Natural killer cell (primary cell): Measurements from ENCODE around the gene CBLB. TPM values are rescaled to one million over a fixed set of nuclear protein-coding genes. Genes with fewer than 3 reads are reported as not detected.

ENCODE experiments used
- ATAC-seq, 3 donors: fragments of 150-1000 bp in 2 of 3; fragments of 200-7000 bp in 1 of 3; cut with Tn5 transposase; 1 replicate in 1 of 3; 2 replicates in 2 of 3; pipeline ENCODE4 v1.10.0; 2021; ENCODE audit warnings: mild to moderate bottlenecking in 2 of 3, moderate library complexity in 2 of 3
- DNase-seq, 2 donors: peaks; one replicate each; pipeline versions ENCODE4 v3.0.0 to v3.0.0-alpha.2; 2013 to 2021; ENCODE audit warnings: mixed read lengths in 1 of 2
- H3K27ac ChIP-seq: one replicate; pipeline ENCODE4 v1.5.1; 2013; ENCODE audit warnings: mild to moderate bottlenecking, low read length
- H3K27me3 ChIP-seq: one replicate; pipeline ENCODE4 v1.6.1; 2013; ENCODE audit warnings: low read length; ENCODE audit not compliant: control insufficient read depth, insufficient read depth
- H3K36me3 ChIP-seq: one replicate; pipeline ENCODE4 v1.6.1; 2013; ENCODE audit warnings: low read length; ENCODE audit not compliant: control insufficient read depth, insufficient read depth
- H3K4me1 ChIP-seq: one replicate; pipeline ENCODE4 v1.6.1; 2013; ENCODE audit warnings: low read length; ENCODE audit not compliant: control insufficient read depth, insufficient read depth
- H3K4me3 ChIP-seq: one replicate; pipeline ENCODE4 v1.5.1; 2013; ENCODE audit warnings: low read length
- H3K9me3 ChIP-seq: one replicate; pipeline ENCODE4 v1.6.1; 2013; ENCODE audit warnings: low read length; ENCODE audit not compliant: control insufficient read depth, insufficient read depth
- H3K27ac Mint-ChIP-seq, 2 donors: one replicate each; pipeline ENCODE4 v1.8.0; 2022; ENCODE audit warnings: mild to moderate bottlenecking in 2 of 2, mixed read lengths in 2 of 2, moderate library complexity in 1 of 2
- H3K27me3 Mint-ChIP-seq, 2 donors: one replicate each; pipeline ENCODE4 v1.8.0; 2022; ENCODE audit warnings: low read depth in 2 of 2, mixed read lengths in 2 of 2
- H3K36me3 Mint-ChIP-seq: one replicate; pipeline ENCODE4 v1.8.0; 2022; ENCODE audit warnings: mixed read lengths
- H3K4me1 Mint-ChIP-seq, 2 donors: one replicate each; pipeline ENCODE4 v1.8.0; 2022; ENCODE audit warnings: mixed read lengths in 2 of 2
- H3K4me3 Mint-ChIP-seq: one replicate; pipeline ENCODE4 v1.8.0; 2022; ENCODE audit warnings: mild to moderate bottlenecking, moderate library complexity, mixed read lengths
- H3K9me3 Mint-ChIP-seq, 2 donors: one replicate each; pipeline ENCODE4 v1.8.0; 2022; ENCODE audit warnings: mixed read lengths in 2 of 2
- WGBS: methylation state at CpG from one replicate; pipeline ENCODE4 v1.1.7; 2013; ENCODE audit warnings: missing lambda C conversion rate; ENCODE audit not compliant: insufficient coverage; 5-methylcytosine and 5-hydroxymethylcytosine counted together
- intact Hi-C: fragments of 100-400 bp; cut with micrococcal nuclease; formaldehyde crosslinking; loops from one replicate; pipeline ENCODE4 v1.14.2; 2022
- total RNA-seq, 4 donors: library from RNA; stranded (reverse); fragments of 120-200 nt in 1 of 4; gene quantifications; one replicate each; pipeline versions ENCODE4 v1.2.3 to v1.2.4, GENCODE V29; 2013 to 2022
- TF ChIP-seq, protein P1 (sequence below): fragments of 200-600 bp; IDR thresholded peaks from one replicate; pipeline ENCODE4 v1.8.0; 2022; ENCODE audit warnings: antibody characterized with exemption

CBLB gene
- total RNA-seq, 3 donors from 2014 or later (not counting 1 experiment from before 2014, with no cell fraction given): 180 to 287 (median 230) TPM

DNA sequence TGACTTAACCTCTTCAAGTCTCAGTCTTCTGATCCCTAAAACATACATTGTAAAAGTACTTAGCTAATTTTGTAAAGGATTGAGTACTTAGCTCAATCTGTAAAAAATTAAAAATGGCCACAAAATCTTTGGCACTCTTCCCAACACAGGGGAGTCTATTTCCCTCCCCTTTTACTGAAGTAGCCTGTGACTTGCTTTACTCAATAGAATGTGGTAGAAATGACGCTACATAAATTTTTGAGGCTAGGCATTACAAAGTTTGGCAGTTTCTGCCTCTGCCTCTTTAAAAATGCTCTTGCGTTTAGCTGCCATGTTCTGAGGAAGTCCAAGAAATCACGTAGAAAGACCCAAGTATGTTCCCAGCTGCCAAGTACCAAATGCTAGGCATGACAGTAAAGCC, 80.2 kb downstream of the CBLB start:
- Mint-ChIP-seq H3K27ac (peak overlapping the region in 1 of 2 donors; percentile 82), H3K27me3 (no peaks in the 10 kb centered on the region), H3K4me3 (no peak overlapping the region), H3K36me3 (no peaks in the 10 kb centered on the region), H3K4me1 (peaks cover 69 to 73% of the 10 kb centered on the region in 2 donors), H3K9me3 (no peaks in the 10 kb centered on the region)
- Histone ChIP-seq H3K27ac (no peak overlapping the region), H3K9me3 (no peaks in the 10 kb centered on the region), H3K27me3 (no peaks in the 10 kb centered on the region), H3K4me3 (no peak overlapping the region), H3K4me1 (peaks cover 10% of the 10 kb centered on the region), H3K36me3 (no peaks in the 10 kb centered on the region)
- no peak for DNase-seq
- 97% methylated on average over 3 of the region's 3 CpGs for WGBS
- TF ChIP-seq, protein P1, sequence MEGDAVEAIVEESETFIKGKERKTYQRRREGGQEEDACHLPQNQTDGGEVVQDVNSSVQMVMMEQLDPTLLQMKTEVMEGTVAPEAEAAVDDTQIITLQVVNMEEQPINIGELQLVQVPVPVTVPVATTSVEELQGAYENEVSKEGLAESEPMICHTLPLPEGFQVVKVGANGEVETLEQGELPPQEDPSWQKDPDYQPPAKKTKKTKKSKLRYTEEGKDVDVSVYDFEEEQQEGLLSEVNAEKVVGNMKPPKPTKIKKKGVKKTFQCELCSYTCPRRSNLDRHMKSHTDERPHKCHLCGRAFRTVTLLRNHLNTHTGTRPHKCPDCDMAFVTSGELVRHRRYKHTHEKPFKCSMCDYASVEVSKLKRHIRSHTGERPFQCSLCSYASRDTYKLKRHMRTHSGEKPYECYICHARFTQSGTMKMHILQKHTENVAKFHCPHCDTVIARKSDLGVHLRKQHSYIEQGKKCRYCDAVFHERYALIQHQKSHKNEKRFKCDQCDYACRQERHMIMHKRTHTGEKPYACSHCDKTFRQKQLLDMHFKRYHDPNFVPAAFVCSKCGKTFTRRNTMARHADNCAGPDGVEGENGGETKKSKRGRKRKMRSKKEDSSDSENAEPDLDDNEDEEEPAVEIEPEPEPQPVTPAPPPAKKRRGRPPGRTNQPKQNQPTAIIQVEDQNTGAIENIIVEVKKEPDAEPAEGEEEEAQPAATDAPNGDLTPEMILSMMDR: no peak
- intact Hi-C loops: no loop called here
- no peak for ATAC-seq

DNA sequence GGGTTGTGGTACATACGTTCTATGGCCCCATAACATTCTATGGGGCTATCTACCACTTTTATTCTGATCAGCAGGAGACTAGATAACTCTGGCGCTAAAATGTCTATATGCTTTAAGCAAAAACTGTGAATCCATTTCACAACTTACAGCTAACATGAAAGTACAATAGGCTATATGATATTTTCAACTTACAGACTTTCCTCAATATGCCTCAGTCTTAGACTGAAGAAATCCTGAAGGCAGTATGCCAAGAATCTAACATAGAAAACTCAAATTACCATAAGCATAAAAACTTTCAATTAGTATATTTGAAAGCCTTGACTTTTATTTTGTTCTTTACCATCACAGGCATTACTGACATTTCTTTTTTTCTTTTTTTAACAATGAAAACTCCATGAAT, 81.4 kb downstream of the CBLB start:
- H3K27me3 ChIP-seq: no peaks in the 10 kb centered on the region
- ATAC-seq: no peak
- Mint-ChIP-seq H3K4me3 (no peak overlapping the region), H3K27me3 (no peaks in the 10 kb centered on the region), H3K4me1 (peaks cover 62 to 66% of the 10 kb centered on the region in 2 donors), H3K9me3 (no peaks in the 10 kb centered on the region), H3K36me3 (no peaks in the 10 kb centered on the region), H3K27ac (peak overlapping the region; percentile 76 to 82)
- no peak overlapping the region for H3K4me3 ChIP-seq
- no peaks in the 10 kb centered on the region for H3K9me3 ChIP-seq
- H3K4me1 ChIP-seq: peaks cover 14% of the 10 kb centered on the region
- 87% methylated on average over 2 of the region's 2 CpGs for WGBS
- TF ChIP-seq, protein P1: no peak
- H3K27ac ChIP-seq: no peak overlapping the region
- intact Hi-C loops: no loop called here
- H3K36me3 ChIP-seq: no peaks in the 10 kb centered on the region
- DNase-seq: no peak

DNA sequence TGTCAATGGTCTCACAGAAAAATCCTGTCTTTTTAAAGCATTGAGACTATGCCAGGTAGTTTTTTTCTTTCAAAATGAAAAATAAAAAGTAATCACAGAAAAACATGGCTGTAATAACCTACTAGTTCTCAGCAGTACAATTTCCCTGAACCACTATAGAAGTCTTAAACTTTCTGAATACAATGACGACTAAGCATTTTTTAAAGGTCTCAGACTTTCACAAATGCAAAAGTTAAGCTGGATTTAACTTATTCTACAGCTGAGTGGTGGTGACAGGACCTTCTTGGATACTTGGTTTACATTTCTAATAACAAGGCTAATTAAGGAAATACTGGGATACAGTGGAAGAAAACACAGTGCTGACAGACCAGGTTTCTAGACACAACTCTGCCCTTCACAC, 81.8 kb downstream of the CBLB start:
- DNase-seq (no peak), ATAC-seq (no peak)
- Histone ChIP-seq H3K4me3 (no peak overlapping the region), H3K9me3 (no peaks in the 10 kb centered on the region), H3K27ac (no peak overlapping the region), H3K27me3 (no peaks in the 10 kb centered on the region), H3K4me1 (peaks cover 15% of the 10 kb centered on the region), H3K36me3 (no peaks in the 10 kb centered on the region)
- Mint-ChIP-seq H3K27me3 (no peaks in the 10 kb centered on the region), H3K4me1 (peaks cover 61 to 65% of the 10 kb centered on the region in 2 donors), H3K27ac (peak overlapping the region; percentile 76 to 82), H3K9me3 (no peaks in the 10 kb centered on the region), H3K36me3 (no peaks in the 10 kb centered on the region), H3K4me3 (no peak overlapping the region)
- TF ChIP-seq, protein P1: no peak
- WGBS: 92% methylated on average over 1 of the region's 1 CpG
- intact Hi-C loops: no loop called here

DNA sequence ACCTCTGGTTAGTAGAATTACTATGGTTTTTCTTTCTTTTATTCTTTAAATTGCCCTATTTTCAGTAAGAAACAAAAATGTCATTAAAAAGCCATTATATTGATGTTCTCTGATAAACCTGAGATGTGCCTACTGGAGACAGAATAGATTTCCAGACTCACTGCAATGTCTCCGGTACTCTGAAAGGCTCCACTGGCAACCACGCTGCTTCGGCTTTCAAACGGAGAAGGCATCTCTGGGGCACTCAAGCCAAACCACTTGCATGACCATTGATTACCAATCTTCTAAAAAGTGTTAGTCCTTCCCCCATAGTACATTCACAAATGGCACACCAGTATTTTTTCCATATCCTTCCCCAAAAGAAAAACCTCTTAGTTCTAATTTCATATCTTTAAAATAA, 82.6 kb downstream of the CBLB start:
- no peaks in the 10 kb centered on the region for H3K27me3 Mint-ChIP-seq
- Histone ChIP-seq H3K36me3 (no peaks in the 10 kb centered on the region), H3K27ac (no peak overlapping the region), H3K27me3 (no peaks in the 10 kb centered on the region), H3K4me1 (peaks cover 15% of the 10 kb centered on the region), H3K9me3 (no peaks in the 10 kb centered on the region), H3K4me3 (no peak overlapping the region)
- intact Hi-C loops: no loop called here
- H3K36me3 Mint-ChIP-seq: no peaks in the 10 kb centered on the region
- TF ChIP-seq, protein P1: no peak
- peak overlapping the region; percentile 30 for H3K4me3 Mint-ChIP-seq
- peaks cover 68 to 71% of the 10 kb centered on the region in 2 donors for H3K4me1 Mint-ChIP-seq
- ATAC-seq (no peak), DNase-seq (no peak)
- peak overlapping the region; percentile 44 to 82 for H3K27ac Mint-ChIP-seq
- WGBS: 83% methylated on average over 4 of the region's 4 CpGs
- H3K9me3 Mint-ChIP-seq: no peaks in the 10 kb centered on the region
